Measurements from ENCODE around the gene SLC25A51.

SLC25A51 gene

GRCh38 chr9:37903647-37904444 lies at the start of gene SLC25A51:
TSS of gene SLC25A51 (minus strand) at chr9:37904127. CDS start at chr9:37888550, 15,577 bp downstream.
- FAIRE-seq, result no peak

GRCh38 chr9:37953206-37953774 lies 49.4 kb upstream of the SLC25A51 start:
- no peak for FAIRE-seq

GRCh38 chr9:37952731-37953130 lies 48.8 kb upstream of the SLC25A51 start:
- no peak for FAIRE-seq

GRCh38 chr9:37951671-37952449 lies 47.9 kb upstream of the SLC25A51 start:
- FAIRE-seq, result no peak

GRCh38 chr9:37950561-37950960 lies 46.6 kb upstream of the SLC25A51 start:
- no peak for FAIRE-seq

GRCh38 chr9:37949576-37949975 lies 45.6 kb upstream of the SLC25A51 start:
- FAIRE-seq, result no peak

- FAIRE-seq, result no peak
Measured at GRCh38 chr9:37948417-37948980, 44.6 kb upstream of the SLC25A51 start.

- no peak for FAIRE-seq
Measured at GRCh38 chr9:37947977-37948376, 44.0 kb upstream of the SLC25A51 start.

GRCh38 chr9:37947471-37947870 lies 43.5 kb upstream of the SLC25A51 start:
- no peak for FAIRE-seq

- FAIRE-seq, result no peak
Measured at GRCh38 chr9:37946971-37947370, 43.0 kb upstream of the SLC25A51 start.

GRCh38 chr9:37946041-37946440 lies 42.1 kb upstream of the SLC25A51 start:
- no peak for FAIRE-seq

- no peak for FAIRE-seq
Measured at GRCh38 chr9:37944671-37945481, 40.9 kb upstream of the SLC25A51 start.

- no peak for FAIRE-seq
Measured at GRCh38 chr9:37944266-37944650, 40.3 kb upstream of the SLC25A51 start.

- no peak for FAIRE-seq
Measured at GRCh38 chr9:37943345-37944265, 39.7 kb upstream of the SLC25A51 start.

GRCh38 chr9:37942621-37943344 lies 38.9 kb upstream of the SLC25A51 start:
- FAIRE-seq, result no peak

- no peak for FAIRE-seq
Measured at GRCh38 chr9:37941253-37941652, 37.3 kb upstream of the SLC25A51 start.

GRCh38 chr9:37939575-37940095 lies 35.7 kb upstream of the SLC25A51 start:
- FAIRE-seq, result no peak

- FAIRE-seq, result no peak
Measured at GRCh38 chr9:37938121-37938891, 34.4 kb upstream of the SLC25A51 start.

GRCh38 chr9:37937366-37937765 lies 33.4 kb upstream of the SLC25A51 start:
- no peak for FAIRE-seq

- FAIRE-seq, result no peak
Measured at GRCh38 chr9:37936965-37937364, 33.0 kb upstream of the SLC25A51 start.
